ENCODE results near the gene CCNDBP1.
A peak's percentile ranks its signal among the peaks of the same experiment; 100 is the strongest.
"Not testable (repeated sequence)": the region's sequence is repeated elsewhere in the genome, so short reads cannot be mapped to it uniquely, and the experiment has no call there.

The CCNDBP1 gene, protein sequence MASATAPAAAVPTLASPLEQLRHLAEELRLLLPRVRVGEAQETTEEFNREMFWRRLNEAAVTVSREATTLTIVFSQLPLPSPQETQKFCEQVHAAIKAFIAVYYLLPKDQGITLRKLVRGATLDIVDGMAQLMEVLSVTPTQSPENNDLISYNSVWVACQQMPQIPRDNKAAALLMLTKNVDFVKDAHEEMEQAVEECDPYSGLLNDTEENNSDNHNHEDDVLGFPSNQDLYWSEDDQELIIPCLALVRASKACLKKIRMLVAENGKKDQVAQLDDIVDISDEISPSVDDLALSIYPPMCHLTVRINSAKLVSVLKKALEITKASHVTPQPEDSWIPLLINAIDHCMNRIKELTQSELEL

DNA sequence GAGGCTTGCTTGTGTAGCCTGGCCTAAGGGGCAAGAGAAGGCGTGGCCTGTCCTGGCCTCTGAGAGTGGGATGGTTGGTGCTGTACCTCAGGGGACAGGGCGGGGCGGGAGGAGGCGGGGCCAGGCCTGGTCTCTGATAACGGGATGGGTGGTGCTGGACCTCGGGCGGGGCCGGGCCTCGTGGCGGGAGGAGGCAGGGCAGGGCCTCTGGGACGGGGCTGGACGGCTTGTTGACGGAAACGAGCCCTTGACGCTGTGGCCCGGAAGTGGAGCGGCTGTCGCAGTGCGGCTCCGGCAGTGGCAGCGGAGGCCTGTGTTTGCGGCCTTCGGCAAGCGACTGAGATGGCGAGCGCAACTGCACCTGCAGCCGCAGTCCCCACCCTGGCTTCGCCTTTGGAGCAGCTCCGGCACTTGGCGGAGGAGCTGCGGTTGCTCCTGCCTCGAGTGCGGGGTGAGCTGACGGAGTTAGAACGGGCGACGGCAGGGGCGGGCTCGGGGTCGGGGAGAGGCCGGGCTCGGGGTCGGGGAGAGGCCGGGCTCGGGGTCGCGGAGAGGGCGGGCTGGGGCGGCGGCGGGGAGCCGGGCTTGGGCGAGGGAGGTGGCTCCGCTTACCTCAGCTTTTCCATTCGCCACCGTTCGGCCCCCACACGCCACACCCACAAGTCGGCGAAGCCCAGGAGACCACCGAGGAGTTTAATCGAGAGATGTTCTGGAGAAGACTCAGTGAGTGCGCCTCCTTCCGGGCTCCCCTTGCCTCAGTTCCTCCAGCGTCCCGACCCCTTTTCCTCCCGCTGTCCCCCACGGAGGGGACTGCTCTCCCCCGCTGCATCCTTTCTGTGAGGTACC, at the start of gene CCNDBP1:
Gene CCNDBP1 (plus strand): TSS at position 247 of the 846 bp plus-strand sequence. CDS start 96 bp downstream, at position 343.
- DNase-seq: peak; percentile 94

DNA sequence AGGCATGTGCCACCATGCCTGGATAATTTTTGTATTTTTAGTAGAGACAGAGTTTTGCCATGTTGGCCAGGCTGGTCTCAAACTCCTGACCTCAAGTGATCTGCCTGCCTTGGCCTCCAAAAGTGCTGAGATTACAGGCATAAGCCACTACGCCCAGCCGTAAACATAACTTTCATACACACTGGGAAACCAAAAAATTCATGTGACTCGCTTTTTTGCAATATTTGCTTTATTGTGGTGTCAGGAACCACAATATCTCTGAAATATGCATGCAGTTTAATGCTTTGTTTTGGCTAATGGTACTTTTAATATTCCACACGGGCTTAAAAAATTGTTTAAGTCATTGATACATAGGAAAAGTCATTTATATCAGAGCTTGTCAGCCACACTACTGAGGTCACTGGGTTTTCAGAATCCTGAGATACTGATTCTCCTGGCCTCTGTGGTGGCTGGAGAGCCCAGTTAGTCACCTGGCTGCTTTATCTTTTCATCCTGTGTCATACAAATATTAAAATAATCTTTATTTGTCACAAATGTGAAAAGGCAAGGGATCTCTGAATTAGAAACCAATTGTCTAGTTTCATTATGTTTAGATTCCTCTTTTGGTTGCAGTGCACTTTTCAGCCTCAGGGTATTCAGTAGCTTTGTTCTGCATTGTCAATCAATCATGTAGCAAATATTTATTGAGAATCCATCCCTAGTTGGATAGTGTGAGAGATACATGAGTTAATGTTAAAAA, 41.8 kb upstream of the CCNDBP1 start:
- DNase-seq: no peak

GRCh38 chr15:43144512-43144911, 40.7 kb upstream of the CCNDBP1 start:
- DNase-seq: peak; percentile 8

DNA sequence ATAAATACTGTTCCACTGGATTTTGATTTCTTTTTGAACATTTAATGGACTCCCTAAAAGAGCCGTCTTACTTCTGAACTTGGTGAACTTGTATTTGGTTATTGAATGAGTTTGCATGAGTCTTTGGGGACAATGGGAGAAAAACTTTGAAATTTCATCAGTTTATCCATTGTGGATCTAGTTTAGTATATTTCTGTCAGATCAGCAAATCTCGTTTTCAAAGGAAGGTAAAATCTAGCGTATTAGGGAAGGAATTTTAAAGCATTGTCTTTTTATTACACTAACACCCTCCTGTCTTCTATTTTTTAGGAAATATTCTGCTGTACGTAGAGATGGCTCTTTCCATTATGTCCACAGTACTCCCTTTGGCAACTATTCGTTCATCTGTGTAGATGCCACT, 39.0 kb upstream of the CCNDBP1 start:
- DNase-seq: no peak

- DNase-seq: no peak
Measured at GRCh38 chr15:43150191-43150929, 34.8 kb upstream of the CCNDBP1 start.

DNA sequence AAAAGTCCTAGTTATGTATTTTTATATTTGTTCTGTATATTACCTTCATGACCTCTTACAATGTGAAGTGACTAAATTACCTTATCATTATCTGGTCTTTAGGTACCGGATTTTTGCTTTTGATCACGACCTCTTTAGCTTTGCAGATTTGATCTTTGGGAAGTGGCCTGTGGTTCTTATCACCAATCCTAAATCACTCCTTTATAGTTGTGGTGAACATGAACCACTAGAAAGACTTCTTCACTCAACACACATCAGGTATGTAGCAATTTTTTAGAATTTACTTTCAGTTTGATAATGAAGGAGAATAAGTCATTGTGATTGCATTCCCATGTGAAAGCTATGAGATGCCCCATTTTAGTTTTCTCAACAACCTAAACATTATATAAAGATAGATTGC, 33.5 kb upstream of the CCNDBP1 start:
- peak; percentile 71 for DNase-seq

DNA sequence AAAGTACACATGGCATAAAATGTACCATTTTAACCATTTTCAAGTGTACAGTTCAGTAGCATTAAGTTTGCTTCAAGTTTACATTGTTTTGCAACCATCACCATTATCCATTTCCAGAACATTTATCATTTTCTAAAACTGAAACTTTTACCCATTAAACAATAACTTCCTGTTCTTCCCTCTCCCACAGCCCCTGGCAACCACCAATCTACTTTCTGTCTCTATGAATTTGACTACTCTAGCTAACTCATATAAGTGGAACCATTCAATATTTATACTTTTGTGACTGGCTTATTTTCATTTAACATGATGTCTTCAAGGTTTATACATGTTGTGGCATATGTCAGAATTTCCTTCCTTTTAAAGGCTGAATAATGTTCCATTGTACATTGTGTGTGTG, 31.9 kb upstream of the CCNDBP1 start:
- DNase-seq: no peak

- no peak for DNase-seq
Measured at GRCh38 chr15:43165801-43166325, 19.3 kb upstream of the CCNDBP1 start.

DNA sequence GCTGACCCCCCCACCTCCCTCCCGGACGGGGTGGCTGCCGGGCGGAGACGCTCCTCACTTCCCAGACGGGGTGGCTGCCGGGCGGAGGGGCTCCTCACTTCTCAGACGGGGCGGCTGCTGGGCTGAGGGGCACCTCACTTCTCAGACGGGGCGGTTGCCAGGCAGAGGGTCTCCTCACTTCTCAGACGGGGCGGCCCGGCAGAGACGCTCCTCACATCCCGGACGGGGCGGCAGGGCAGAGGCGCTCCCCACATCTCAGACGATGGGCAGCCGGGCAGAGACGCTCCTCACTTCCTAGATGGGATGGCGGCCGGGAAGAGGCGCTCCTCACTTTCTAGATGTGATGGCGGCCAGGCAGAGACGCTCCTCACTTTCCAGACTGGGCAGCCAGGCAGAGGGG, 17.9 kb upstream of the CCNDBP1 start:
- DNase-seq: not testable (repeated sequence)

DNA sequence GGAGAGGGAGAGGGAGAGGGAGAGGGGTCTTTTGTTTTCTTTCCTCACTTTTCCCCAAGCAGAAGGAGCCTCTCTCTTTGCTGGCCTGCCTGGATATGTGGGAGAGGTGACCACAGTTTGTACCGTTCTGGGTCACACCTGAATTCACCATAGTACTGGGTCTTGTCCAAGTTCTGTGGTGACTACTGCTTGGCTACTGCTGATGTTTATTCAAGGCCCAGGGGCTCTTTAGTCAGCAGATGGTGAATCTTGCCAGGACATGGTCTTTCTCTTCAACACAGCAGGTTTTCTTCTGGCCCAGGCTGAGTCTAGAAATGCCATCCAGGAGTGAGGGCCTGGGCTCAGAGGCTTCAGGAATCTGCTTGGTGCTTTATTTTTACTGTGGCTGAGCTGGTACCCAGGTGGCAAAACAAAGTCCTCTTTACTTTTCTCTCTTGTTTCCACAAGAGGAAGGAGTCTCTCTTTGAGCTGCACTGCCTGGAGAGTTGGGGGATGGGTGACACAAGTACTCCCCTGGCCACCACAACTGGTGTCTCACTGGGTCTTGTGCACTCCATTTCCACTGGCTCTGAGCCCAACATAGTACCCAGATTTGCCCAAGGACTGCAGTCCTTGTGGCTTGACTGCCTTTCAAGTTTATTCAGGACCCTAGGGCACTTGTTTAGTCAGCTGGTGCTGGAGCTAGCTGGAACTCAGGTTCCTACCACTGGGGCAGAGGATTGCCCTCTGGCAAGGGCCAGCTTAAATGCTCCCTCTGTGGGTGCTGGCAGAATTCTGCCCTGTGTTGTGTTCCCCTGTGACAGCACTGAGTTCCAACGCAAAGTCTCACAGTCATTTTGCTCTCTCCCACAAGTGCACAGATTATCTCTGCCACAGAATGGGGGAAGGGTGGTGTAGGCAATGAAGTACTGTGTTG, 16.8 kb upstream of the CCNDBP1 start:
- no peak for DNase-seq

GRCh38 chr15:43169888-43170287, 15.3 kb upstream of the CCNDBP1 start:
- no peak for DNase-seq

- DNase-seq: not testable (repeated sequence)
Measured at GRCh38 chr15:43175656-43176309, 9.4 kb upstream of the CCNDBP1 start.

DNA sequence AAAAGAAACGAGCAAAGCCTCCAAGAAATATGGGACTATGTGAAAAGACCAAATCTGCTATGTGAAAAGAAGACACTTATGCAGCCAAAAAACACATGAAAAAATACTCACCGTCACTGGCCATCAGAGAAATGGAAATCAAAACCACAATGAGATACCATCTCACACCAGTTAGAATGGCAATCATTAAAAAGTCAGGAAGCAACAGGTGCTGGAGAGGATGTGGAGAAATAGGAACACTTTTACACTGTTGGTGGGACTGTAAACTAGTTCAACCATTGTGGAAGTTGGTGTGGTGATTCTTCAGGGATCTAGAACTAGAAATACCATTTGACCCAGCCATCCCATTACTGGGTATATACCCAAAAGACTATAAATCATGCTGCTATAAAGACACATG, 8.1 kb upstream of the CCNDBP1 start:
- not testable (repeated sequence) for DNase-seq

DNA sequence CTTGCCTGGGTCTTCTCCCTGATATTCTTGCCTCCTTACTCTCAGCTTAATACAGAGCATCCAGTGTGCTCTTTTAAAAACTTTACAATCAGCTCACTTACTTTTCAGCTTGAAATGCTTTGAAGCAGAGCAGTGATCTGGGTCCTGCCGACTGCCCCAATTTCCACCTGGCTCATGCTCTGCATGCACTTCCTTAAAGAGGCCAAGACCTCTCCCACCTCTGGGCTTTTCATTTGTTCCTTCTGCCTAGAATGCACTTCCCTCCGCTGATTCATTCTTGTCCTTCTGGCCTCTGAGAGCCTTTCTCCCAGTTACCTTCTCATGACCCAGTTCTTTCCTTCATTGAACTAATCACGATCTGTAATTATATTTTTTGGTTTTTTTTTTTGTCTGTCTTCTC, 1.9 kb upstream of the CCNDBP1 start:
- no peak for DNase-seq

DNA sequence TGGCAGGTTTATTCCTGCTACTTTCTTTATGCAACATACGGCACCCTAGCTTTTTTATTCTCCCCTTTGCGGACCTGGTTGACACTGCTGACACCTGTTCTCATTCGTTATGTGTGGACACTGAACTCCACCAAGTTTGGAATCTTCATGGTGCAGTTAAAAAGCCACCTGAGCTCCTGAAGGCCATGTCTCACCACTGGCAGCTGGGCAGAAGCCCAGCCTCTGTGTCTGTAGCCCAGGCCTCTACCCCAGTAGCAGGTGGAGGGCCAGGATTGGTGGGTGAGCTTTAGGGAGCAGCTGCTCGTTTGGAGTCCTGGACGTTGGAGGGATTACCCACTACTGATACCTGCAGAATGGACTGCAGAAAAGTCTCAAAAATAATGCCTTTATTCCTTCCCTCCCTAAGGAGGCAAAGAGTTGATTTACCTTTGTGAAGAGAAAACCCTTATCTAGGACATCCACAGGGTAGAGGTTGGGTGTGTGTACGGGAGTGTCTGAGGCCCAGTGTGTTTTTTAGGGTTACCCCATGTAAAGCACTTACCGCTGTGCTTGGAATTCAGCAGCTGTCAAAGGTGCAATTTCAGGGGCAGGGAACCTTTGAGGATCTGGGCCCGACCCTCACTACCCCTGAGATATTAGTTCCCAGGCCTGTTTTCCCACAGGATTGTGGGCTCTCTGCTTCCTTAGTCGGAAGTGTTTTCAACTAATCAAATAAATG, 637 bp upstream of the CCNDBP1 start:
- no peak for DNase-seq

- DNase-seq: no peak
Measured at GRCh38 chr15:43186003-43186353, 775 bp downstream of the CCNDBP1 start.

DNA sequence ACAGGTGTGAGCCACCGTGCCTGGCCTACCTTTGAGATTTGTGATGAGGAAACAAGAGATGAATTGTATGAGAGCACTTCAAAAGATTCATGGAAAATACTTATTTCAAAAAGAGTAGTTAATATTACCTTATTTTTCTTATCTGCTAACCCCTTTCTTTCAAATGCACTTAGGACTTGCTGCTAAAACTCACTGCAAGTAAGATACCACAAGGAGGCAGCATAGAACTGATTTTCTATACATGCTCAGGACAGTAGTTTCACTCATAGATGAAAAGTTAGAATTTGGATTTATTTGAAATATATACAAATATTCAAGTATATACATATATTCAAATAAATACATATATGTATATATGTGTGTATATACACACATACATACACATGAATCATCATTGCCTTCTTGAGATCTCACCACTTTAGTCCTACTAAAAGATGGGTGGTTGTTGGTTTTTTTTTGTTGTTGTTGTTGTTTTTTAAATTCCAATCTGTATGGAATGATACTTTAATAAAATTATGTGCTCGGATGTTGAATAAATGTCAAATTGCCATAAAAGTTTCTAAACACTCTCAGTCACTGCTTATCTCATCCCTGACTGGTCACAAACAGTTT, 2.4 kb downstream of the CCNDBP1 start:
- DNase-seq: peak; percentile 72

GRCh38 chr15:43189296-43189695, 4.1 kb downstream of the CCNDBP1 start:
- DNase-seq: no peak

- DNase-seq: no peak
Measured at GRCh38 chr15:43190178-43190577, 5.0 kb downstream of the CCNDBP1 start.

GRCh38 chr15:43193710-43194109, 8.5 kb downstream of the CCNDBP1 start:
- no peak for DNase-seq
